Endothelial cell of umbilical vein (primary cell): Measurements from ENCODE around the gene NOPCHAP1.
A peak's percentile ranks its signal among the peaks of the same experiment; 100 is the strongest.

ENCODE experiments used
- CTCF ChIP-seq, 2 donors: IDR thresholded peaks; 1 replicate in 1 of 2; 2 replicates in 1 of 2; pipeline ENCODE4 v1.5.1; 2011; ENCODE audit warnings: low read length in 2 of 2, mild to moderate bottlenecking in 2 of 2, moderate library complexity in 2 of 2, control low read depth in 1 of 2, inconsistent platforms in 1 of 2, low read depth in 1 of 2; ENCODE audit not compliant: insufficient read depth in 1 of 2; ENCODE audit errors: extremely low read depth in 1 of 2
- EZH2 ChIP-seq: IDR thresholded peaks from 2 replicates; pipeline ENCODE4 v1.6.1; 2012; ENCODE audit warnings: borderline replicate concordance, low read depth, mild to moderate bottlenecking, moderate library complexity, low read length, inconsistent platforms; ENCODE audit not compliant: severe bottlenecking
- FOS ChIP-seq: IDR thresholded peaks from 2 replicates; pipeline ENCODE4 v1.6.1; 2011; ENCODE audit warnings: mild to moderate bottlenecking, low read length, moderate library complexity, borderline replicate concordance; ENCODE audit not compliant: insufficient read depth
- GATA2 ChIP-seq: IDR thresholded peaks from 2 replicates; pipeline ENCODE4 v1.7.0; 2011; ENCODE audit warnings: low read depth, mild to moderate bottlenecking, moderate library complexity, mixed read lengths, low read length; ENCODE audit not compliant: insufficient read length, insufficient read depth
- MAX ChIP-seq: IDR thresholded peaks from 2 replicates; pipeline ENCODE4 v1.6.1; 2011; ENCODE audit not compliant: insufficient read depth, insufficient read length
- MYC ChIP-seq: IDR thresholded peaks from one replicate; pipeline ENCODE4 v1.6.1; 2011; ENCODE audit warnings: mild to moderate bottlenecking, low read depth, low read length
- POLR2A ChIP-seq: IDR thresholded peaks from 2 replicates; pipeline ENCODE4 v1.6.1; 2012; ENCODE audit warnings: low read depth, mild to moderate bottlenecking, control low read depth, low read length
- POLR2AphosphoS5 ChIP-seq: IDR thresholded peaks from 2 replicates; pipeline ENCODE4 v1.6.1; 2012; ENCODE audit warnings: low read depth, mild to moderate bottlenecking, control low read depth, low read length, moderate library complexity; ENCODE audit not compliant: insufficient read depth

DNA sequence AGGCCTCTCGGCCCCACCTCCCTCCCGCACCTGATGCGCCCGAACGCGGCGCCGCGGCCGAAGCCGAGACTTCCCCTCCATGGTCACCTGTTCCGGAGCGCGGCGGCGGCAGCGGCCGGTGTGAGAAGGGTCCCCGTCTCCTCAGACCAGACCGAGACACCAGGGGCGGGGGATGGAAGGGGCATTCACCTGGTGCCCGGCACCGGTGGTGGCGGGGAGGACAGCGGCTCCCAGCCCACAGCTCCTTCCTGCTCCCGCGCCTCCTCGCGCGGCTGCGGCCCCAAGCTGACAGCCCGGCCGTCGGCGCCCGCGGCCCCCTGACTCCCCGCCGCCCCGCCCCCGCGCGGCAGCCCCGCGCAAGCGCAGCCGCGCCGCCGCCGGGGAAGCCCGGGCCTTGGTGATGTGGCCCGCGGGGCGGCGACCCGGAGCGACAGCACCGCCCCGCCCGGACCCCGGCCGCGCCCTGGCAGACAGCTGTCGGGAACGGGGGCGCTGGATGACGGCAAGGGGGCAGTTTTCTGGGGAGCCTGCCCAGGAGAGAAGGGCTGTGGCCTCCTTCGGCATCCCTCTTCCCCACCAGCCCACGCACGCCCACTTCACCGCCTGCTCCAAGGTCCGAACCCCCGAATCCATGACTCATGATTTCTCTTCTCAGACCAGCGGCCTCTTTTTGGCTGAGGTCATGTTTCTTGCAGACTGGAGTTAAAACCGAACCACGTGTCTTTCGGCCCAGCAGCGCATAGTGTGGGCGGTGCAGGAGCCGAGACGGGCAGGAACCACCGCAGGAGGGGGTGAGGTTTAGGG, 27.9 kb upstream of the NOPCHAP1 start, which contains the start of gene SLC41A2:
- peak; percentile 51 for TF ChIP-seq POLR2AphosphoS5
- no peak for TF ChIP-seq CTCF (IDR thresholded peaks at IDR 0.05; ENCODE audit: extremely low read depth in 1 of 2, insufficient read depth in 1 of 2, low read depth in 1 of 2, low read length in 2 of 2)
- peak; percentile 51 for TF ChIP-seq POLR2A
- no peak for TF ChIP-seq MYC
- no peak for TF ChIP-seq GATA2
- TF ChIP-seq FOS = peak; percentile 35
- TF ChIP-seq EZH2 = no peak
- TF ChIP-seq MAX = peak; percentile 93
